GM19395 (cell line): ENCODE data around the gene RHOXF2B.
A peak's percentile ranks its signal among the peaks of the same experiment; 100 is the strongest.
"Not testable (repeated sequence)": the region's sequence is repeated elsewhere in the genome, so short reads cannot be mapped to it uniquely, and the experiment has no call there.

Source experiments
- ATAC-seq: cut with Tn5 transposase; IDR thresholded peaks from one replicate; pipeline ENCODE4 v1.9.1; 2021; ENCODE audit warnings: mild to moderate bottlenecking, moderate library complexity; ENCODE audit not compliant: unreplicated experiment

Gene RHOXF2B

DNA sequence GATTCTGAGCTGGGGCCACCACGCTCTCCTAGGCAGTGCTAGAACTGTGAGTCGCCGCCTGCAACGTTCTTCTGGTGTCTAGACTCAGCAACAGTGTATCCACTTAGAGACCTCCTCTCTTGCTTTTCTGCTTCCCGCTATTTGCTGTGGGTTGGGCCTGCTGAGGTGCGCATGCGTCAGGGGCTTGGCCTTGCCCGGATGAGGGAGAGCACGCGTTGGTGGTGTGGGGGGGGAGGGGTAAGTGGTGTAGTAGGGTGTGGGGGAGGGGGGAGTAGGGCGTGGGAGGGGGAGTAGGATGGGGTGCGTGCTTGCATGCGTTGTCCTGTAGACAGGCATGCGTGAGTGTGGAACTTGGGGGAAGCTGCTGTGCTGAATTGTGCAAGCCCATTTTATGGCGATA lies at the start of gene RHOXF2B:
TSS of gene RHOXF2B (minus strand) at position 101 of the 400 bp plus-strand sequence. CDS start 138 bp downstream, outside the sequence.
- ATAC-seq, result not testable (repeated sequence)

GRCh38 chrX:120125444-120125843 lies 48.0 kb upstream of the RHOXF2B start:
- ATAC-seq, result no peak

DNA sequence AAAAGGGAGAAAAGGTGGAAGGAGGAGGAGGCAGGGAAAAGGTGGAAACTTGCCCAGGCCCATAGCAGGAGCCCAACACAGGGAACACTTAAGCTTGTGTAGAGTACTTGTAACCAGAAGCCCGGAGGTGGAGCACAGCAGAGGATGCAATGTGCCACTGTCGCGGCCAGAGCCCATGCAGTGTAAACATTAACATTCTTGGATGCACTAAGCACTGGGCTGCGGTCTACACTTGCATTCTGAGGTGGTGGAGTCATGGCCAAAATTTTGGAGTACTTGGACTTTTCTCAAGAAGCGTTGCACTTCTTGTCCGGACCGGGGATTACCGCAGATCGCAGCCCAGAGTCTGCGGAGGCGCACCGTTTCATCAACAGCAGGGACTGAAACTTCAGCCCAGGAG lies 42.7 kb upstream of the RHOXF2B start:
- no peak for ATAC-seq

- ATAC-seq, result no peak
These were observed 38.0 kb upstream of the RHOXF2B start, which contains the start of gene RHOXF1 for GRCh38 chrX:120115438-120115963. Gene RHOXF1, minus strand, starts transcription at chrX:120115913. Its CDS starts 51 bp downstream, at chrX:120115862.

DNA sequence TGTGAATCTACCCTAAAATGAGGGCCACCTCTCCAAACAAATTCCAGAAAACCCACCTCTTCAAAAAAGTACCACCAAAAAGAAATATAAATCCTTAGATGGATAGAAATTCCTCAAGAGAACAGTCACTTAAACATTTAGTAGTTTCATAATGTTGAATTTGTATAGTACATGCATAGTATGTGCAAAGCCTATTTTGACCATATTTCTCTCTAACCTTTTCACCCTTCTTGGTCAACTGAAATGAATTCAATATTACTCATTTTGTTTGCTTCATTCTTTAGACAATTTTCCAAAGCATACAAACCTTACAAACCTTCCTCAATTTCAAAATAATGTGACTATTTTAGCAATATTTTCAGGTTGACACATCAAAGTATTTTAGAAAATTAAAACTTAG lies 34.1 kb upstream of the RHOXF2B start:
- no peak for ATAC-seq

GRCh38 chrX:120109378-120109777 lies 31.9 kb upstream of the RHOXF2B start:
- ATAC-seq, result no peak

DNA sequence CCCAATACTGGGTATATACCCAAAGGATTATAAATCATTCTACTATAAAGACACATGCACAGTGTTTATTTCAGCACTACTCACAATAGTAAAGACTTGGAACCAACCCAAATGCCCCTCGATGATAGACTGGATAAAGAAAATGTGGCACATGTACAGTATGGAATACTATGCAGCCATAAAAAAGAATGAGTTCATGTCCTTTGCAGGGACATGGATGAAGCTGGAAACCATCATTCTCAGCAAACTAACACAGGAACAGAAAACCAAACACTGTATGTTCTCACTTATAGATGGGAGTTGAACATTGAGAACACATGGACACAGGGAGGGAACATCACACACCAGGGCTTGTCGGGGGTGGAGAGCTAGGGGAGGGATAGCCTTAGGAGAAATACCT lies 27.2 kb upstream of the RHOXF2B start:
- not testable (repeated sequence) for ATAC-seq

- ATAC-seq, result not testable (repeated sequence)
These were observed 23.6 kb upstream of the RHOXF2B start for GRCh38 chrX:120101057-120101456.

GRCh38 chrX:120090208-120090607 lies 12.7 kb upstream of the RHOXF2B start:
- ATAC-seq, result no peak

DNA sequence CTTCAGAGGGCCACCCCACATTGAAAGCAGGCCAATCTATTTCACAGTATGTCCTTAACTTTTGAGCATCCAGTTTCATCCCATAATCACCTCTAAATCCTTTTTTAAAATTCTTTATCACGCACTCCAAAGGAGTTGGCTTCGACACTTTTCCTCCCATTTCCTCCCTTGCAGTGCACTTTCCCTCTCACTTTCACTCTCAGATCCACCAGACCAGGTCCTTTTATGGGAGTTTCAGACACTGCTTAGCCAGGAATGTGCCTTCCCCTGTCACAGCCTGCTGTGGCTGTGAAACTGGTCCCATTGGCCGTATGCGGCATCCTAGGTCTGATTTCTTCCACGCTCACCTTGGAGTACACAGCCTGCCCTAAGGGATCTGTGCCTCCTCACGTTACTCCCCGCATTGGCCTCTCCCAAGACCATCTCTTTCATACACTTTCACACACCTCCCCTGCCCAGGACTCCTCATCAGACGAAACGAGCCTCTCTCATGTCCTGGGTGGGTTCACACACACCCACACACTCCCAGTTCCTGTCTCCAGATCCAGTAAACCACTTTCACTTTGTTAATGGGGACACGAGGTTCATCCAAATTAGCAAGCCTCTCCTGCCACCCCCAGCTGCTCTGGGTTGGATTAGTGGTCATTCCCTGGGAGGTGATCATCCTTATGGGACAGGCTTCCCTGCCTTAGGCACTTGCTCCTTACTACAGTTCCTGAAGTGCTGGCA lies 10.0 kb upstream of the RHOXF2B start:
- no peak for ATAC-seq

DNA sequence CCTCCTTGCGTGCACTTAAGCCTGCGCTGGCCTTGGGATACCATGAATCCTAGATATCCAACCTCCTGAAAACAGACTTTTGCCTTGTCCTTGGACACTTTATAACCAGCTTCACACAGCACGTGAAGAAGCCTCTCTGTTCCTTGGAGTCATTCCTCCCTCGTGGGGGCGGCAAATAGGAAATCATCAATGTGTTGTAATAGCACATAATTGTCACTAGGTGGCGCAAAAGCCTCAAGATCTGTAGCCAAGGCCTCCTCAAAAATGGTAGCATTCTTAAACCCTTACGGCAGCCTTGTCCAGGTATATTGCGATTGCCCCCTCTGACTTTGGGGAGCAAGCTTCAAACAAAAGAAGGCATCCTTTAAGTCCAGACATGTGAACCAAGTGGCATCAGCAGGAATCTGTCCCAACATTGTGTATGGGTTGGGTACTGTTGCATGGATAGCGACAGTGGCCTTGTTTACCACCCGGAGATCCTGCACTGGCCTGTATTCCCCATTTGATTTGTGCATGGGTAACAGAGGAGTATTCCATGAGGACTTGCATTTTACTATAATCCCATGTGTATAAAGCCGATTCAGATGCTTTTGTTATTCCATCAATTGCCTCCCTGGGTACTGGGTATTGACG lies 8.2 kb upstream of the RHOXF2B start:
- ATAC-seq, result not testable (repeated sequence)

DNA sequence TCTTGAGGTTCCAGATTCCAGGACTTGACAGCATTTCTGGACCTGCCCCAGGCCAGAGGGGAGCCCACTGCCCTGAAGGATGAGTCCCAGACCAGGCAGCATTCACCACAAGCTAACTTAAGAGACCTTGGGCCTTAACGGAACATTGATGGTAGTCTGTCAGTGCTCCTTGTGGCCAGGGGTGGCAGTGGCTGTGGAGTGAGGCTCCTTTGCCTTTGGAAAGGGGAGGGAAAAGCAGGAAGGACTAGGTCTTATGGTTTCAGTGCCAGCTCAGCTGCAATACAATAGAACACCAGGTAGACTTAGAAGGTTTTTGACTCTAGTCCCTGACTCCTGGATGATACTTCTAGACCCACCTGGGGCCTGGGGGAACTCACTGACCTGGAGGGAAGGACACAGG lies 11.3 kb downstream of the RHOXF2B start:
- ATAC-seq, result not testable (repeated sequence)

DNA sequence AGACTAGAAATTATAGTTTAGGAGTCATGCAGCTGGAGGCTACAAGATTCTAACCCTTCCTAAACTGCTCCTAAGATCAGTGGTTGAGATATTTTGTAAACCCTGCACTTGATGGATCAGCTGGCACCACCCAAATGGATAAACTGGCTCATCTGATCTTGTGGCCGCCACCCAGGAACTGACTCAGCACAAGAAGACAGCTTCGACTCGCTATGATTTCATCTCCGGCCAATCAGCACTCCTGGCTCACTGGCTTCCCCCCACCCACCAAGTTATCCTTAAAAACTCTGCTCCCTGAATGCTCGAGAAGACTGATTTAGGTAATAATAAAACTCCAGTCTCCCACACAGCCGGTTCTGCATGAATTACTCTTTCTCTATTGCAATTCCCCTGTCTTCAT lies 34.8 kb downstream of the RHOXF2B start:
- ATAC-seq, result not testable (repeated sequence)

- ATAC-seq, result peak; percentile 92
These were observed 35.2 kb downstream of the RHOXF2B start for GRCh38 chrX:120042247-120042646.

DNA sequence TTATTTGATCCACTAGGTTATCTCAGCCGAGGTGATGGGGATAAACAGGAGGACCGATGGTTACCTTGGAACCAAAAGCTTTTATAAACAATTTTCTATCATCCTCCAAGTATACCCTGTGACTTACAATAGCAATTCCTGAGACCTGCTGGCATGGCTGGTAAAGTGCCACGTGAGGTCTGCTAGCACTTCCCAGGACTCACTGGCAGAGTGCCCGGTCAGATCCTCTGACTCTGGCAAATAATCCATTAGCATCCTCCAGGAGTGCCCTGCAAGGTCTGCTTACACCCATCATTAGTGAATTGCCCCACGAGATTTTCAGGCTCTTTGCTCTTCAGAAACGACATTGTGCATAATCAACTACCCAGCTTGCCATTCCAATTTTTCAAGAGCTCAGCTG lies 37.3 kb downstream of the RHOXF2B start:
- ATAC-seq, result not testable (repeated sequence)

- ATAC-seq, result not testable (repeated sequence)
These were observed 38.3 kb downstream of the RHOXF2B start for GRCh38 chrX:120039087-120039733.

DNA sequence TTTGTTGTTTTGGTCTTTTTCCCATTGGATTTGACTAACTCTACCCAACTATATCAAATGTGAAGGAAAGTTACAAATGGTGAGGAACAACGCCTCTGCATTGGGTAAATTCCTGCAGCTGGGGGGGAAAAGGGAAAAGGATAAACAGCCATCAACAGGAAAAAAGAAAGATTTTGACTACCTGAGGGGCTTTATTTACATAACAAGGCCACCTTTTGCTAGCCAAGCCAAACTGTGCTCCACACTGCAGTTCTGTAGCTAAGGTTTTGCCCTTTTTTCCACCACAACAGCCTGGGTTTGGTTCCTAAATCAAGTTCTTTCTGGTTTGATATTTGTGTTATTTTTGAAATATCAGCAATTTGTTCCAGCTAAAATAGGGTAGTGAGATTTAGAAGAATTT lies 40.8 kb downstream of the RHOXF2B start:
- no peak for ATAC-seq

GRCh38 chrX:120035522-120036309 lies 41.8 kb downstream of the RHOXF2B start:
- peak; percentile 94 for ATAC-seq

DNA sequence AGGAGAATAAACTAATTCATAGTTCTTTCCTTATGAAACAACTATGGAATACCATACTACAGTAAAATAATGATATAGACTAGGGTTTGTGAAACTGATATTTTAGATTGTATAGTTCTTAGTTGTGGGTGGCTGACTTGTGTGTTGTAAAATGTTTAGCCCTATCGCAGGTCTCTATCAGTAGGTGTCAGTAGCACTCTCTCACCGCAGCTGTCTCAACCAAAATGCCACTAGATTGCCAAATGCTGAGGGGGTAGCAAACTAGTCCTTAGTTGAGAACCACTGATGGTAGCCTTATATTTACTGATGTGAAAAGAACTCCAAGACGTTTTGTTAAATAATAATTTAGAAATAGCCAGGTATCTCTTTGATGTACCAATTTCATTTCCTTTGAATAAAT lies 48.1 kb downstream of the RHOXF2B start:
- ATAC-seq, result no peak

DNA sequence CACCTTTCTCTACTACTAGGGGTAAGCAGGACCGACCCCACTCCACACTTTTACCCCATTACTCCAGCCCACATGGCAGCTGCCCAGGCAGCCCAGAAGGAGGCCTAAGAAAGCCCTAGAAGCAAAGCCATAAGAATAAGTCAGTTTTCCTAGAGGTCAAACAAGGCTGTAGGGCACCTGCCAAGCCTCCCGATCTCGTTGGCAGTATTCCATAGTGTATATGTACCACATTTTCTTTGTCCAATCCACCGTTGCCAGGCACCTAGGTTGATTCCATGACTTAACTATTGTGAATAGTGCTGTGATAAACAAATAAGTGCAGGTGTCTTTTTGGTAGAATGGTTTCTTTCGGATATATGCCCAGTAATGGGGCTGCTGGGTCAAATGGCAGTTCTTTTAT lies 54.2 kb downstream of the RHOXF2B start:
- ATAC-seq, result no peak

DNA sequence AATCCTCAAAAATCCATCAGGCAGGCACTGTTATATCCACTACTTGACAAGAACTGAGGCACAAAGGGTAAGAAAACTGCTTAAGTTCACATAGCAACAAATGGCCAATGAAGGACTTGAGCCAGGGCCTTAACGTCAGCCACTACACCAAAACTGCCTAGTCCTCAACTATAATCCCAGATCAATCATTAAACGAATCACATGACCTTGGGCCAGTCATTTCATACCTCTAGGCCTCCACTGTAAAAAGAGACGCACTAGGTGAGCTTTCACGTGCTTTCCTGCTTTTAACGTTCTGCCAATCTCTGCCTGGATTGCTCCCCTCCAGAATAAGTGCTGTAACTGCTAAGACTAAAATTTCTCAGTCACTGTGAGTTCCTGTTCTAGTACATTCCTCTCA lies 54.7 kb downstream of the RHOXF2B start:
- no peak for ATAC-seq
